ENCODE measurements around the gene HEPN1. TPM values are rescaled to one million over a fixed set of nuclear protein-coding genes. Genes with fewer than 3 reads are reported as not detected.

The HEPN1 gene
- total and polyA plus RNA-seq, 2 of the 8 experiments (the other 6 are each of a cell fraction or from before 2014, with no cell fraction given), result not detected

- Histone ChIP-seq H3K4me2 (ENCODE audit: insufficient read depth in 1 of 2, low read depth in 2 of 2, low read length in 2 of 2) (no peak overlapping the region), H2BK120ac (replicated peaks; ENCODE audit: low read depth, low read length) (no peak overlapping the region), H3K27ac (ENCODE audit: low read depth, low read length) (no peak overlapping the region), H2AFZ (ENCODE audit: low read length) (no peak overlapping the region), H3K36me3 (ENCODE audit: control insufficient read depth in 2 of 4, insufficient read depth in 4 of 4, low read length in 3 of 4) (no peaks in the 10 kb centered on the region), H4K91ac (replicated peaks; ENCODE audit: insufficient read length, low read length) (no peak overlapping the region), H3K79me2 (ENCODE audit: control insufficient read depth in 1 of 2, insufficient read depth in 2 of 2, low read length in 2 of 2) (no peaks in the 10 kb centered on the region), H3K23me2 (ENCODE audit: low read depth, low read length) (peaks cover 7% of the 10 kb centered on the region), H3K4me1 (replicated peaks in 1 of 4; ENCODE audit: control insufficient read depth in 3 of 4, insufficient read depth in 4 of 4, low read length in 3 of 4) (peaks cover 0 to 4% (median 2%) of the 10 kb centered on the region in 4 experiments; a peak in 3 of 7 replicates), H3K56ac (replicated peaks; ENCODE audit: insufficient read length, low read depth, low read length) (no peak overlapping the region), H4K8ac (ENCODE audit: extremely low read depth, insufficient read depth, low read length) (no peak overlapping the region), H4K20me1 (replicated peaks in 1 of 2; ENCODE audit: control insufficient read depth in 1 of 2, insufficient read depth in 2 of 2, low read length in 2 of 2) (no peaks in the 10 kb centered on the region), H3K23ac (ENCODE audit: insufficient read length) (no peak overlapping the region), H3K4me3 (ENCODE audit: extremely low read depth in 1 of 4, insufficient read depth in 2 of 4, low read depth in 3 of 4, low read length in 4 of 4) (no peak overlapping the region), H3K14ac (ENCODE audit: insufficient read length) (no peak overlapping the region), H3K18ac (ENCODE audit: extremely low read depth, low read length) (no peak overlapping the region), H3K27me3 (replicated peaks in 1 of 4; ENCODE audit: control insufficient read depth in 3 of 4, extremely low read depth in 1 of 4, insufficient read depth in 3 of 4, low read length in 3 of 4) (peaks cover 9 to 59% (median 44%) of the 10 kb centered on the region in 4 experiments), H3K79me1 (ENCODE audit: low read depth, low read length) (no peaks in the 10 kb centered on the region), H2BK12ac (ENCODE audit: low read depth, low read length) (no peak overlapping the region), H2BK20ac (ENCODE audit: low read length) (no peak overlapping the region), H3K9me3 (ENCODE audit: insufficient read depth in 2 of 2, low read depth in 1 of 2, low read length in 1 of 2) (no peaks in the 10 kb centered on the region), H4K5ac (ENCODE audit: insufficient read length, low read depth, low read length) (no peak overlapping the region), H2AK5ac (ENCODE audit: low read depth, low read length) (no peak overlapping the region), H2BK5ac (ENCODE audit: low read depth, low read length) (no peak overlapping the region), H3K4ac (replicated peaks; ENCODE audit: insufficient read length, low read depth, low read length) (no peak overlapping the region), H3K9ac (replicated peaks in 1 of 4; ENCODE audit: extremely low read depth in 1 of 4, low read depth in 3 of 4, low read length in 3 of 4) (no peak overlapping the region), H2BK15ac (ENCODE audit: low read length) (no peak overlapping the region)
- ChIA-PET CTCF (ENCODE audit: partially characterized antibody) (interaction anchor here (2.7 to 6.0 kb wide), 3 partner anchors 14 to 85 kb away, joined by 8 to 38 read pairs (median 16); partner anchors contain the start of gene HEPACAM), POLR2A (ENCODE audit: partially characterized antibody) (no interaction called here)
- WGBS, 2 experiments (ENCODE audit: extremely low coverage in 1 of 2, insufficient coverage in 1 of 2, insufficient read length in 1 of 2, insufficient replicate concordance in 2 of 2, low coverage in 1 of 2, low lambda C conversion rate in 2 of 2, missing lambda C conversion rate in 1 of 2), result 95% methylated on average over 4 of the region's 4 CpGs; no CpG with 5 or more reads in 1 of the 2 experiments
- DNase-seq (ENCODE audit: low read depth in 1 of 2, low spot score in 2 of 2), result no peak
- no peak for FAIRE-seq
- no peak for TF ChIP-seq SRF (IDR thresholded peaks at IDR 0.05; ENCODE audit: low read depth, low read length)
- TF ChIP-seq EGR1 (IDR thresholded peaks at IDR 0.05; ENCODE audit: borderline replicate concordance, low read depth, low read length), result no peak
- no peak for TF ChIP-seq JUN (IDR thresholded peaks at IDR 0.05; ENCODE audit: low read depth, low read length)
- TF ChIP-seq, protein P1, sequence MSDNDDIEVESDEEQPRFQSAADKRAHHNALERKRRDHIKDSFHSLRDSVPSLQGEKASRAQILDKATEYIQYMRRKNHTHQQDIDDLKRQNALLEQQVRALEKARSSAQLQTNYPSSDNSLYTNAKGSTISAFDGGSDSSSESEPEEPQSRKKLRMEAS (IDR thresholded peaks at IDR 0.05), result no peak
- TF ChIP-seq CEBPB (IDR thresholded peaks at IDR 0.05; ENCODE audit: low read depth, low read length), result no peak
- no peak for TF ChIP-seq TAF1 (IDR thresholded peaks at IDR 0.05; ENCODE audit: low read depth, low read length)
- TF ChIP-seq, protein P2, sequence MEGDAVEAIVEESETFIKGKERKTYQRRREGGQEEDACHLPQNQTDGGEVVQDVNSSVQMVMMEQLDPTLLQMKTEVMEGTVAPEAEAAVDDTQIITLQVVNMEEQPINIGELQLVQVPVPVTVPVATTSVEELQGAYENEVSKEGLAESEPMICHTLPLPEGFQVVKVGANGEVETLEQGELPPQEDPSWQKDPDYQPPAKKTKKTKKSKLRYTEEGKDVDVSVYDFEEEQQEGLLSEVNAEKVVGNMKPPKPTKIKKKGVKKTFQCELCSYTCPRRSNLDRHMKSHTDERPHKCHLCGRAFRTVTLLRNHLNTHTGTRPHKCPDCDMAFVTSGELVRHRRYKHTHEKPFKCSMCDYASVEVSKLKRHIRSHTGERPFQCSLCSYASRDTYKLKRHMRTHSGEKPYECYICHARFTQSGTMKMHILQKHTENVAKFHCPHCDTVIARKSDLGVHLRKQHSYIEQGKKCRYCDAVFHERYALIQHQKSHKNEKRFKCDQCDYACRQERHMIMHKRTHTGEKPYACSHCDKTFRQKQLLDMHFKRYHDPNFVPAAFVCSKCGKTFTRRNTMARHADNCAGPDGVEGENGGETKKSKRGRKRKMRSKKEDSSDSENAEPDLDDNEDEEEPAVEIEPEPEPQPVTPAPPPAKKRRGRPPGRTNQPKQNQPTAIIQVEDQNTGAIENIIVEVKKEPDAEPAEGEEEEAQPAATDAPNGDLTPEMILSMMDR (IDR thresholded peaks at IDR 0.05; ENCODE audit: control extremely low read depth in 1 of 3, insufficient read depth in 1 of 3, low read depth in 1 of 3, low read length in 3 of 3), result no peak
- no peak for TF ChIP-seq USF2 (IDR thresholded peaks at IDR 0.05; ENCODE audit: low read length)
- TF ChIP-seq, protein P3, sequence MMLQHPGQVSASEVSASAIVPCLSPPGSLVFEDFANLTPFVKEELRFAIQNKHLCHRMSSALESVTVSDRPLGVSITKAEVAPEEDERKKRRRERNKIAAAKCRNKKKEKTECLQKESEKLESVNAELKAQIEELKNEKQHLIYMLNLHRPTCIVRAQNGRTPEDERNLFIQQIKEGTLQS (IDR thresholded peaks at IDR 0.05; ENCODE audit: insufficient read depth, low read depth, low read length), result no peak
- no peak for TF ChIP-seq NANOG (IDR thresholded peaks at IDR 0.05; ENCODE audit: insufficient read depth, low read depth, low read length, poor library complexity, severe bottlenecking)
Measured at GRCh38 chr11:124922831-124923230, 3.8 kb downstream of the HEPN1 start.
